ENCODE results near the gene BANF2. TPM values are rescaled to one million over a fixed set of nuclear protein-coding genes. Genes with fewer than 3 reads are reported as not detected.

The BANF2 gene
- total RNA-seq, 1 experiment from 2014 or later: not detected

GRCh38 chr20:17714597-17714996 is 14.8 kb downstream of the BANF2 start:
- ChIA-PET CTCF (interaction anchor here (0.8 to 1.4 kb wide), 2 partner anchors 32 to 224 kb away, joined by 4 read pairs; partner anchors contain the start of gene RRBP1), POLR2A (no interaction called here), RAD21 (ENCODE audit: low non-redundant PET in 1 of 2, low total read pairs in 2 of 2, uncharacterized antibody in 2 of 2, unreplicated experiment in 2 of 2) (no interaction called here)
- Histone ChIP-seq H3K4me3 (replicated peaks in 1 of 2; ENCODE audit: low read depth in 1 of 2, low read length in 2 of 2) (no peak overlapping the region), H3K79me2 (ENCODE audit: insufficient read depth, low read length) (no peaks in the 10 kb centered on the region), H3K9me3 (ENCODE audit: control insufficient read depth in 1 of 2, insufficient read depth in 1 of 2, low read depth in 1 of 2, low read length in 2 of 2) (no peaks in the 10 kb centered on the region), H3K27ac (ENCODE audit: low read depth, low read length) (no peak overlapping the region), H3K4me1 (ENCODE audit: control insufficient read depth in 1 of 2, insufficient read depth in 2 of 2, low read length in 2 of 2) (no peaks in the 10 kb centered on the region), H3K9ac (ENCODE audit: low read length) (no peak overlapping the region), H3K4me2 (ENCODE audit: low read length) (no peak overlapping the region), H2AFZ (ENCODE audit: low read depth, low read length, poor library complexity, severe bottlenecking) (no peak overlapping the region), H3K9me2 (ENCODE audit: insufficient read depth) (no peaks in the 10 kb centered on the region), H3K36me3 (ENCODE audit: control insufficient read depth in 1 of 2, insufficient read depth in 2 of 2, low read length in 2 of 2) (no peaks in the 10 kb centered on the region), H4K20me1 (ENCODE audit: insufficient read depth) (no peaks in the 10 kb centered on the region), H3K27me3 (ENCODE audit: insufficient read depth, low read length) (no peaks in the 10 kb centered on the region)
- ATAC-seq (no peak), DNase-seq (ENCODE audit: low read depth, low spot score) (no peak)
- no TSS peak for BruUV-seq (replicated peaks)
- intact Hi-C loops (cut with micrococcal nuclease): no loop called here
- TF ChIP-seq, protein P1, sequence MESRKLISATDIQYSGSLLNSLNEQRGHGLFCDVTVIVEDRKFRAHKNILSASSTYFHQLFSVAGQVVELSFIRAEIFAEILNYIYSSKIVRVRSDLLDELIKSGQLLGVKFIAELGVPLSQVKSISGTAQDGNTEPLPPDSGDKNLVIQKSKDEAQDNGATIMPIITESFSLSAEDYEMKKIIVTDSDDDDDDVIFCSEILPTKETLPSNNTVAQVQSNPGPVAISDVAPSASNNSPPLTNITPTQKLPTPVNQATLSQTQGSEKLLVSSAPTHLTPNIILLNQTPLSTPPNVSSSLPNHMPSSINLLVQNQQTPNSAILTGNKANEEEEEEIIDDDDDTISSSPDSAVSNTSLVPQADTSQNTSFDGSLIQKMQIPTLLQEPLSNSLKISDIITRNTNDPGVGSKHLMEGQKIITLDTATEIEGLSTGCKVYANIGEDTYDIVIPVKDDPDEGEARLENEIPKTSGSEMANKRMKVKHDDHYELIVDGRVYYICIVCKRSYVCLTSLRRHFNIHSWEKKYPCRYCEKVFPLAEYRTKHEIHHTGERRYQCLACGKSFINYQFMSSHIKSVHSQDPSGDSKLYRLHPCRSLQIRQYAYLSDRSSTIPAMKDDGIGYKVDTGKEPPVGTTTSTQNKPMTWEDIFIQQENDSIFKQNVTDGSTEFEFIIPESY (IDR thresholded peaks at IDR 0.05; ENCODE audit: extremely low read depth, insufficient replicate concordance, low read length): no peak
- TF ChIP-seq EZH2phosphoT487 (IDR thresholded peaks at IDR 0.05; ENCODE audit: borderline replicate concordance) (no peak), POLR2A (IDR thresholded peaks at IDR 0.05; ENCODE audit: borderline replicate concordance, extremely low read depth, insufficient read depth, insufficient read length) (no peak), CTCF (IDR thresholded peaks at IDR 0.05 in 2 of 3, conservative IDR thresholded peaks at IDR 0.05 in 1 of 3; ENCODE audit: borderline replicate concordance in 1 of 3, insufficient read depth in 1 of 3, low read depth in 2 of 3, low read length in 2 of 3) (no peak), CBX3 (IDR thresholded peaks at IDR 0.05; ENCODE audit: low read depth) (no peak), ZFX (IDR thresholded peaks at IDR 0.05) (no peak), EZH2 (IDR thresholded peaks at IDR 0.05) (no peak), POLR2AphosphoS5 (IDR thresholded peaks at IDR 0.05; ENCODE audit: low read depth, low read length) (no peak), RAD21 (IDR thresholded peaks at IDR 0.05; ENCODE audit: low read depth) (no peak), CEBPB (IDR thresholded peaks at IDR 0.05; ENCODE audit: low read depth) (no peak)
- TF ChIP-seq, protein P2, sequence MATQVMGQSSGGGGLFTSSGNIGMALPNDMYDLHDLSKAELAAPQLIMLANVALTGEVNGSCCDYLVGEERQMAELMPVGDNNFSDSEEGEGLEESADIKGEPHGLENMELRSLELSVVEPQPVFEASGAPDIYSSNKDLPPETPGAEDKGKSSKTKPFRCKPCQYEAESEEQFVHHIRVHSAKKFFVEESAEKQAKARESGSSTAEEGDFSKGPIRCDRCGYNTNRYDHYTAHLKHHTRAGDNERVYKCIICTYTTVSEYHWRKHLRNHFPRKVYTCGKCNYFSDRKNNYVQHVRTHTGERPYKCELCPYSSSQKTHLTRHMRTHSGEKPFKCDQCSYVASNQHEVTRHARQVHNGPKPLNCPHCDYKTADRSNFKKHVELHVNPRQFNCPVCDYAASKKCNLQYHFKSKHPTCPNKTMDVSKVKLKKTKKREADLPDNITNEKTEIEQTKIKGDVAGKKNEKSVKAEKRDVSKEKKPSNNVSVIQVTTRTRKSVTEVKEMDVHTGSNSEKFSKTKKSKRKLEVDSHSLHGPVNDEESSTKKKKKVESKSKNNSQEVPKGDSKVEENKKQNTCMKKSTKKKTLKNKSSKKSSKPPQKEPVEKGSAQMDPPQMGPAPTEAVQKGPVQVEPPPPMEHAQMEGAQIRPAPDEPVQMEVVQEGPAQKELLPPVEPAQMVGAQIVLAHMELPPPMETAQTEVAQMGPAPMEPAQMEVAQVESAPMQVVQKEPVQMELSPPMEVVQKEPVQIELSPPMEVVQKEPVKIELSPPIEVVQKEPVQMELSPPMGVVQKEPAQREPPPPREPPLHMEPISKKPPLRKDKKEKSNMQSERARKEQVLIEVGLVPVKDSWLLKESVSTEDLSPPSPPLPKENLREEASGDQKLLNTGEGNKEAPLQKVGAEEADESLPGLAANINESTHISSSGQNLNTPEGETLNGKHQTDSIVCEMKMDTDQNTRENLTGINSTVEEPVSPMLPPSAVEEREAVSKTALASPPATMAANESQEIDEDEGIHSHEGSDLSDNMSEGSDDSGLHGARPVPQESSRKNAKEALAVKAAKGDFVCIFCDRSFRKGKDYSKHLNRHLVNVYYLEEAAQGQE (IDR thresholded peaks at IDR 0.05; ENCODE audit: low read depth): no peak

All from HCT116 (cell line).